Fibroblast of lung (primary cell): ENCODE measurements around the gene NXNL2.
A peak's percentile ranks its signal among the peaks of the same experiment; 100 is the strongest.

ENCODE experiments used
- EZH2 ChIP-seq: IDR thresholded peaks from 2 replicates; pipeline ENCODE4 v1.5.1; 2012; ENCODE audit warnings: low read length, control low read depth, mild to moderate bottlenecking; ENCODE audit errors: missing control alignments
- TF ChIP-seq, protein P1 (sequence below), 2 donors: IDR thresholded peaks in 1 of 2; conservative IDR thresholded peaks in 1 of 2; 1 replicate in 1 of 2; 2 replicates in 1 of 2; pipeline ENCODE4 v1.5.1; 2011 to 2012; ENCODE audit warnings: low read length in 2 of 2, control low read depth in 1 of 2, inconsistent platforms in 1 of 2, low read depth in 1 of 2, mild to moderate bottlenecking in 1 of 2

DNA sequence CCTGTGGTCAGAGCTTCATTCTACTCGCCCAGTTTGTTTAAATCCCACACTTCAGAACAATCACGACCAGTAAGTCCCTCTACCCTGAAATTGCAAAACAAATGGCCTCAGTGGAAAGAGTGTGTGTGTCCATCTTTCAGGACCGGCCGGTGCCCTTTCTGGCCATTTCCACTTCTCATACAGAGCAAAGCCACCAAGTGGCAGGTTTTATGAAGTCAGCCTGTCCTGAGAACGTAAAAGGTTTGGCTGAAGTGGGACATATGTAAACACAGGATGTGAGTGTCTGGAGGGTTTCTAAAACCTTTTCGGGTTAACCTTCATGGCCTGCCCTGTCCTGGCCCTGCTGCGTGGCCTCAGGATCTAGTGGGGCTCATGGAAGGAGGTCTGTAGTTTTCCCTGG lies 24.7 kb downstream of the NXNL2 start:
- TF ChIP-seq, protein P1, sequence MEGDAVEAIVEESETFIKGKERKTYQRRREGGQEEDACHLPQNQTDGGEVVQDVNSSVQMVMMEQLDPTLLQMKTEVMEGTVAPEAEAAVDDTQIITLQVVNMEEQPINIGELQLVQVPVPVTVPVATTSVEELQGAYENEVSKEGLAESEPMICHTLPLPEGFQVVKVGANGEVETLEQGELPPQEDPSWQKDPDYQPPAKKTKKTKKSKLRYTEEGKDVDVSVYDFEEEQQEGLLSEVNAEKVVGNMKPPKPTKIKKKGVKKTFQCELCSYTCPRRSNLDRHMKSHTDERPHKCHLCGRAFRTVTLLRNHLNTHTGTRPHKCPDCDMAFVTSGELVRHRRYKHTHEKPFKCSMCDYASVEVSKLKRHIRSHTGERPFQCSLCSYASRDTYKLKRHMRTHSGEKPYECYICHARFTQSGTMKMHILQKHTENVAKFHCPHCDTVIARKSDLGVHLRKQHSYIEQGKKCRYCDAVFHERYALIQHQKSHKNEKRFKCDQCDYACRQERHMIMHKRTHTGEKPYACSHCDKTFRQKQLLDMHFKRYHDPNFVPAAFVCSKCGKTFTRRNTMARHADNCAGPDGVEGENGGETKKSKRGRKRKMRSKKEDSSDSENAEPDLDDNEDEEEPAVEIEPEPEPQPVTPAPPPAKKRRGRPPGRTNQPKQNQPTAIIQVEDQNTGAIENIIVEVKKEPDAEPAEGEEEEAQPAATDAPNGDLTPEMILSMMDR (conservative IDR thresholded peaks at IDR 0.05 in 1 of 2, IDR thresholded peaks at IDR 0.05 in 1 of 2; ENCODE audit: low read depth in 1 of 2, low read length in 2 of 2) = peak in 1 of 2 donors; percentile 15
- TF ChIP-seq EZH2 = no peak
